ENCODE data around the gene CDH13. TPM values are rescaled to one million over a fixed set of nuclear protein-coding genes. Genes with fewer than 3 reads are reported as not detected.

Gene CDH13
- total RNA-seq, 1 experiment from 2014 or later: 49.3 TPM

- Mint-ChIP-seq H3K4me3 (ENCODE audit: unreplicated experiment) (no peak overlapping the region), H3K36me3 (ENCODE audit: insufficient read depth, unreplicated experiment) (peaks cover 7% of the 10 kb centered on the region)
- CTCF ChIA-PET: no interaction called here
These were observed 1054.2 kb downstream of the CDH13 start for GRCh38 chr16:83680980-83681379.

GRCh38 chr16:83681381-83681956, 1054.7 kb downstream of the CDH13 start:
- Mint-ChIP-seq H3K27ac (ENCODE audit: low read depth, unreplicated experiment) (no peak overlapping the region), H3K36me3 (ENCODE audit: insufficient read depth, unreplicated experiment) (peaks cover 7% of the 10 kb centered on the region), H3K4me1 (ENCODE audit: insufficient read depth, unreplicated experiment) (no peaks in the 10 kb centered on the region), H3K27me3 (ENCODE audit: insufficient read depth, unreplicated experiment) (no peaks in the 10 kb centered on the region), H3K9me3 (ENCODE audit: unreplicated experiment) (no peaks in the 10 kb centered on the region), H3K4me3 (ENCODE audit: unreplicated experiment) (no peak overlapping the region)
- ChIA-PET POLR2A (no interaction called here), CTCF (interaction anchor here (0.6 kb wide), 1 partner anchor 11 kb away, joined by 3 read pairs; no protein-coding TSS in a partner anchor)
- no TSS peak for BruUV-seq (replicated peaks)
- no peak for DNase-seq (ENCODE audit: unreplicated experiment)
- intact Hi-C loops (cut with micrococcal nuclease): no loop called here
- no peak for TF ChIP-seq CTCF (IDR thresholded peaks at IDR 0.05; ENCODE audit: unreplicated experiment)

More at GRCh38 chr16:83680980-83681379, 1054.2 kb downstream of the CDH13 start:
- no peak for TF ChIP-seq CTCF (IDR thresholded peaks at IDR 0.05; ENCODE audit: unreplicated experiment)
- DNase-seq (ENCODE audit: unreplicated experiment): no peak
- Mint-ChIP-seq H3K4me1 (ENCODE audit: insufficient read depth, unreplicated experiment) (no peaks in the 10 kb centered on the region), H3K9me3 (ENCODE audit: unreplicated experiment) (no peaks in the 10 kb centered on the region), H3K27ac (ENCODE audit: low read depth, unreplicated experiment) (no peak overlapping the region), H3K27me3 (ENCODE audit: insufficient read depth, unreplicated experiment) (no peaks in the 10 kb centered on the region)
- intact Hi-C loops (cut with micrococcal nuclease): no loop called here
- no TSS peak for BruUV-seq (replicated peaks)
- POLR2A ChIA-PET: no interaction called here

GRCh38 chr16:83682116-83682867, 1055.5 kb downstream of the CDH13 start:
- Mint-ChIP-seq H3K4me1 (ENCODE audit: insufficient read depth, unreplicated experiment) (no peaks in the 10 kb centered on the region), H3K27me3 (ENCODE audit: insufficient read depth, unreplicated experiment) (no peaks in the 10 kb centered on the region), H3K9me3 (ENCODE audit: unreplicated experiment) (no peaks in the 10 kb centered on the region), H3K27ac (ENCODE audit: low read depth, unreplicated experiment) (no peak overlapping the region), H3K36me3 (ENCODE audit: insufficient read depth, unreplicated experiment) (peaks cover 7% of the 10 kb centered on the region), H3K4me3 (ENCODE audit: unreplicated experiment) (no peak overlapping the region)
- ChIA-PET CTCF (interaction anchor here (0.6 to 0.8 kb wide), 2 partner anchors 12 to 1042 kb away, joined by 3 read pairs; no protein-coding TSS in a partner anchor), POLR2A (no interaction called here)
- DNase-seq (ENCODE audit: unreplicated experiment): no peak
- no TSS peak for BruUV-seq (replicated peaks)
- no peak for TF ChIP-seq CTCF (IDR thresholded peaks at IDR 0.05; ENCODE audit: unreplicated experiment)
- intact Hi-C loops (cut with micrococcal nuclease): no loop called here

- no peaks in the 10 kb centered on the region for H3K27me3 Mint-ChIP-seq (ENCODE audit: insufficient read depth, unreplicated experiment)
These were observed 1056.1 kb downstream of the CDH13 start for GRCh38 chr16:83682868-83683235.

More at GRCh38 chr16:83682868-83683235, 1056.1 kb downstream of the CDH13 start:
- H3K36me3 Mint-ChIP-seq (ENCODE audit: insufficient read depth, unreplicated experiment): peaks cover 5% of the 10 kb centered on the region
- no peak for TF ChIP-seq CTCF (IDR thresholded peaks at IDR 0.05; ENCODE audit: unreplicated experiment)
- ChIA-PET POLR2A (no interaction called here), CTCF (interaction anchor here (0.8 kb wide), 1 partner anchor 1043 kb away, joined by 3 read pairs; no protein-coding TSS in a partner anchor)
- no peak overlapping the region for H3K4me3 Mint-ChIP-seq (ENCODE audit: unreplicated experiment)
- BruUV-seq (replicated peaks): no TSS peak
- no peak overlapping the region for H3K27ac Mint-ChIP-seq (ENCODE audit: low read depth, unreplicated experiment)
- no peak for DNase-seq (ENCODE audit: unreplicated experiment)
- H3K4me1 Mint-ChIP-seq (ENCODE audit: insufficient read depth, unreplicated experiment): no peaks in the 10 kb centered on the region
- intact Hi-C loops (cut with micrococcal nuclease): no loop called here
- no peaks in the 10 kb centered on the region for H3K9me3 Mint-ChIP-seq (ENCODE audit: unreplicated experiment)

Data from MCF 10A (cell line).